GM08714 (cell line): Measurements from ENCODE around the gene CHD9.
"Not testable (repeated sequence)": the region's sequence is repeated elsewhere in the genome, so short reads cannot be mapped to it uniquely, and the experiment has no call there.

Experiments used
- H3K4me3 ChIP-seq: fragments of 200-500 bp; sonication (Bioruptor generic); 2 replicates; pipeline ENCODE4 v1.5.1; 2014; ENCODE audit warnings: mild to moderate bottlenecking, low read length, inconsistent platforms
- ZNF274 ChIP-seq: IDR thresholded peaks from 2 replicates; pipeline ENCODE4 v1.6.1; 2012; ENCODE audit warnings: mild to moderate bottlenecking, low read depth, low read length

CHD9 gene

DNA sequence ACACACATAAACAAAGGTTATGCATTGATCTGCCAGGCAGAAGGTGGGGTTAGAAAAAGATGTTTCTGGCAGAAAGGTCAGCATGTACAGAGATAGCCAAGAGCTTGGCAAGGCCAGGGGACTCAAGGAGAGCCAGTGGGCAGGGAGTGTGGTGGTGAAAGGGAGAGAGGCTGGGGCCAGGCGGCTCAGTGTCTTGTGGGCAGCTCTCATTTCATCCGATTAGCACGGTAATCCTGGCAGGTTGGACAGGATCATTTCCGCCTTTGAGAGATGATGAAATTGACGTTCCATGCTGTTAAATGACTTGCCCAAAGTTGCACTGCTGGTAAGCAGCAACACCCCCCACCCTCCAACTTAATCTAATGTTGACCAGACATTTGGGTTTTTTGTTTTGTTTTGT is 3.6 kb downstream of the CHD9 start:
- no peak for TF ChIP-seq ZNF274
- H3K4me3 ChIP-seq: no peak overlapping the region

DNA sequence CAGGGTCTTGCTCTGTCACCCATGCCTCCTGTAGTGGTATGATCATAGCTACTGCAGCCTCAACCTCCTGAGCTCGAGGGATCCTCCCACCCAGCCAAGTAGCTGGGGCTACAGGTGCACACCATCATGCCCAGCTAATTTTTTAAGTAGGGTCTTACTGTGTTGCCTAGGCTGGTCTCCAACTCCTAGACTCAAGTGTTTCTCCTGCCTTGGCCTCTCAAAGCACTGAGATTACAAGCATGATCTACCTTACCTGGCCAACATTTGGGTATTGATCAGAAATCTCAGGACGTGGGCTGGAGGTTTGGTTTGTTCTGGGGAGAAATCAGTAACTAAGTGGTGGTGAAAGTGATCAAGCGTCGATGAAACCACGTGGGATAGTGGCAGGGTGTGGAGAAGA is 4.1 kb downstream of the CHD9 start:
- TF ChIP-seq ZNF274: no peak
- no peak overlapping the region for H3K4me3 ChIP-seq

DNA sequence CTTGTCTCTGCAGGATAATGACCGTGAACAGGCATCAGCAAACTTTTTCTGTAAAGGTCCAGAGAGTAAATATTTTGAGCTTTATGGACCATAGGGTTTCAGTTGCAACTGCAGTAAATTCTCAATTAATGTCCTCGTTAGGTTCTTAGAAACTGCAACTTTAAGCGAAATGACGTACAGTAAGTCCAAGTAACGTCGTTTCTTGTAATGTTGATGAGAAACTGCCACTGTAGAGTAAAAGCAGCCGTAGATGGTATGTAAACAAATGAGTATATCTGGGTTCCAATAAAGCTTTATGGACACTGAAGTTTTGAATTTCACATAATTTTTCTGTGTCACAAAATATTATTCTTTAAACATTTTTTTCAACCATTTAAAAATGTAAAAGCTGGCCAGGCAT is 4.9 kb downstream of the CHD9 start:
- TF ChIP-seq ZNF274: no peak
- H3K4me3 ChIP-seq: no peak overlapping the region

DNA sequence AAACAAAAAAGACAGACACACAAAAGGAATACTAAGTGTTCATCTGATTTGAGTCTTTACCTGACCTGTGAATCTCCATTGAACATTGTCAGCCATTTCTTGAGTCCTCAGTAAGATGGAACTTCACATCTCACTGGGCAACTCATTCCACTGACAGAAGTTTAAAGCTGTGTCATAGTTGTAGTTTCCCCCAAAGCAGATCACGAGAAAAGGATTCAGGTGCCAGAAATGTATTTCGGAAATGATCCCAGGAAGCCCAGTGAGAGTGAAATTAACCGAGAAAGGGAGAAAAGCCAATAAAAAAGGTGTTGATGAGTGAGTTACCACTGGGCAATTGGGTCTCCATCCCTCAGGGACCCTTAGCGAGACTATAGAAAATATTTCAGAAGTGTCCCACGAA is 6.5 kb downstream of the CHD9 start:
- peak overlapping the region; percentile 53; the same call in 1 of the 2 replicates for H3K4me3 ChIP-seq
- no peak for TF ChIP-seq ZNF274

DNA sequence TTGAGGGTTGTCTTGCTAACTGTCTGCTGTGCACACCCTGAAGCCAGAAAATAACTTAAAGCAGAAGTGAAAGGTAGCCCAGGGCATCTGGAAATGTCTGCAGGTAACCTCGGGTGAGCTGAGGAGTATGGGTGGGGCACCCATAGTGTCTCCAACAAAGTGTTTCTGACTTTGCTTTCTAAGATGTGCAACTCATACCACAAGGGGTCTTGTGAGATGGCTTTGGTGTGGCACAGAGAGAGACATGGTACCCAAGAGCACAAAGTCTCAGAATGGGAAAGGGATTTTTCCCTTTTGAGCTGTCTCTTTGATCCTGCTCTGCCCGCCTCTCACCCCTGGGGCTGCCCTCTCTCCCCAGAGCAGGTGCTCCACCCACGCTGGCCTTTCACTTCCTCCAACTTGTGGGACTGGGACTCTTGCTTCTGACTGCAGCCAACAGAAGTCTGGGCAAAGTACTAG is 6.9 kb downstream of the CHD9 start:
- H3K4me3 ChIP-seq: peak overlapping the region; percentile 53; the same call in 1 of the 2 replicates
- TF ChIP-seq ZNF274: no peak

DNA sequence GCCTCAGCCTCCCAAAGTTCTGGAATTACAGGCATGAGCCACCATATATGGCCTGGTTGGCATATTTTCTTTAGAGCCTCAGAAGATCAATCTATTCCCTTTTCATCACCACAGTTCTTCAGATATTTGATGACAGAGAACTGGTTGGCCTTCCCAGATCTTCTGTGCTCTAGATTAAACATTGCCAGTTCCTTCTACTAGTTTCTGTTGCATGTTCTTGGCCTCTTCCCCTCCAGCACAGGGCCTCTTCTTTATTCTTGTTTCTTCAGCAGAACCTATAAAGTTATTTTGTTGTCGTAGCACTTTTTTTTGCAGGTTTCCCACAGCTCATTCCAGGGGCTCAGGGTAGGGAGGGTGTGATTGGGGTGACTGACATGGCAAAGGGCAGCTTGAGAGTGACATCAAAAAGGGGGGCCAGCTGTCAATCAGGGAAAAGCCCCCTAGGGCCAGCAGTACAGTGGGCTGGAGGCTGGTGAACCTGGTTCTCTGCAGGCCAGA is 9.3 kb downstream of the CHD9 start:
- no peak for TF ChIP-seq ZNF274

DNA sequence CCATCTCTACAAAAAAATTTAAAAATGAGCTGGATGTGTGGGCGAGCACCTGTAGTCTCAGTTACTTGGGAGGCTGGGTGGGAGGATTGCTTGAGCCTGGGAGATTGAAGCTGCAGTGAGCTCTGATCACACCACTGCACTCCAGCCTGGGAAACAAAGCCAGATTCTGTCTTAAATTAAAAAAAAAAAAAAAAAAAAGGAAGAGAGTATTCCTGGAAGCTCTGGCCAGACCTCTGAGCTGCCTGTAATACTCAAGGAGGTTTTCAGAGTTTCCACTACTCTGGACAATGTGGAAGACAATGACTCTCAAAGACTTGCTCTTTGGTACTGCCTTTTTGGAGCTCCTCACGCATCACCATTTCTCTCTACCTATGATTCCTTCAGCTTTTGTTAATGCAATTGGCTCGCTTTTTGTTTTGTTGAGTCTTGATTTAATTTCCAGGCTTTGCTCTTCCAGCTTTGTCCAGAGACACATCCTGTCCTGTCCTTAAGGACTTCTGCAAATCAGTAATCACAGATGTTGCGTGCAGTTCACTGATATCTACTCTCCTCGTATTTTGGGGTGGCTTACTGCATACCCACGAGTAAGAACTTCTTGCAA is 10.8 kb downstream of the CHD9 start:
- TF ChIP-seq ZNF274: no peak
- no peak overlapping the region for H3K4me3 ChIP-seq

More for the DNA sequence above, 9.3 kb downstream of the CHD9 start:
- no peak overlapping the region for H3K4me3 ChIP-seq

DNA sequence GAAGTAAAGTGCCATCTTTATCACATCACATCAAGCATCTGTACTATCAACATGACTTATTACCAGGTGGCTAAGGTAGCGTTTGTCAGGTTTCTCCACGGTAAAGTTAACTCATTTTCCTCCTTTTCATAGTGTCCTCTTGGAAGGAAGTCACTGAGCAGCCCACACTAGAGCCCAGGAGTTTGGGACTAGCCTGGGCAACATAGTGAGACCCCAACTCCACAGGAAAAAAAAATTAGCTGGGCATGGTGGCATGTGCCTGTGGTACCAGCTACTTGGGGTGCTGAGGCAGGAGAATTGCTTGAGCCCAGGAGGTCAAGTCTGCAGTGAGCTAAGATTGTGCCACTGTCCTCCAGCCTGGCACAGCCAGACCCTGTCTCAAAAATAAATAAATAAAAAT is 12.9 kb downstream of the CHD9 start:
- TF ChIP-seq ZNF274: no peak
- H3K4me3 ChIP-seq: no peak overlapping the region

DNA sequence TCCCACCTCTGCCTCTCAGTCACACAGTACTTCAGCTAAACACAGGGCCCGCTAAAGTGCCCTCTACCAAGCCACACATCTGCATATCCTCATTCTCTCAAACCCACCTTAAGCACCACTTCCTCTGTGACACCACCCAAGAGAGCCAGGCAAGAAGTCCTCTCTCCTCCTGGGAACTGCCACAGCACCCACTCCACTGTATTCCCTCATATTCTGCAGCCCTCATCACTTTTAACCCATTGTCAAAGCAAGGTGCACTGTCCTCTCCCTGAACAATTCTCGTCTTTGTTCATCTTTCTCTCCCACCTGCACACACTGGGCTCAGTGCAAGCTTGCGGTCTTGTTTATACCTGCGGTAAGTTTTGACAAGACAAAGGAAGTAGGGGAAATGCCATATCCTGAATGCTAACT is 13.6 kb downstream of the CHD9 start:
- no peak for TF ChIP-seq ZNF274

DNA sequence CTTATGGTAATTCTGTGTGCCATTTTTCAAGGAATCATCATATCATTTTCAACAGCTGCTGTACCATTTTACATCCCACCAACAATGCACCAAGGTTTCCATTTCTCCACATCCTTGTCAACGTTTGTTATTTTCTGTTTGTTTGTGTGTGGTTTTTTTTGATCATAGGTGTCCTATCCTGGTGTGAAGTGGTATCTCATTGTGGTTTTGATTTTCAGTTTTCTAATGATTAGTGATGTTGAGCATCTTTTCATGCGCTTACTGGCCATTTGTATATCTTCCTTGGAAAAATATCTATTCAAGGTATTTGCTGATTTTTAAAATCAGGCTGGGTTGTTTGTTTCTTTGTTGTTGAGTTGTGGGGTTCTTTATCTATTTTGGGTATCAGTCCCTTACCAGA is 15.0 kb downstream of the CHD9 start:
- H3K4me3 ChIP-seq: no peak overlapping the region
- TF ChIP-seq ZNF274: no peak

More for the DNA sequence above, 13.6 kb downstream of the CHD9 start:
- H3K4me3 ChIP-seq: no peak overlapping the region

DNA sequence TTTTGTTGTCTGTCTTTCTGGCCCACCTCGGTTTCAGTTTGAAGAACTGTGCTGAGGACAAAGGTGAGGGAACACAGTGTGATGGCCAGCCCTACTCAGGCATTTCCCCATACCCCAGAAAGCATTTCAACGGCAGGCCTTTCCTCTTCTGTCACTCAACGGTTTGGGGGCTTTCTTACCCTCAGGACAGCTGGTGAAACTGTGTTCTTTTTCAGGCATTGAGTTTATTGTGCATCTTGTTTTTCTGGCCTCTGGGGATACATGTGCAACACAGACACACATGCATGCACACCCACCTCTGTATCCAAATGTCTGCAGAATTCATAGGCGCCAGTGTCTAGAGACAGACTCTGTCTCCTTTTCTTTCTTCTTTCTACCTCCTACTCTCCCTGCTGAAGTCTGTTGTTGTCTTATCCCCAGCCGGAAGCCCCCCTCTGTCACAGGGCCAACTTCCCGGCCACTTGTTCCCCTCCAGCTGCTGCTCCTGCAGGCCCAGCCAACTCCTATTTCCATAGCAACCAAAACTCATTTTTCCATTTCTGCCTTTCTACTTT is 17.0 kb downstream of the CHD9 start:
- H3K4me3 ChIP-seq: peak overlapping the region; percentile 28; the same call in 1 of the 2 replicates
- TF ChIP-seq ZNF274: no peak

DNA sequence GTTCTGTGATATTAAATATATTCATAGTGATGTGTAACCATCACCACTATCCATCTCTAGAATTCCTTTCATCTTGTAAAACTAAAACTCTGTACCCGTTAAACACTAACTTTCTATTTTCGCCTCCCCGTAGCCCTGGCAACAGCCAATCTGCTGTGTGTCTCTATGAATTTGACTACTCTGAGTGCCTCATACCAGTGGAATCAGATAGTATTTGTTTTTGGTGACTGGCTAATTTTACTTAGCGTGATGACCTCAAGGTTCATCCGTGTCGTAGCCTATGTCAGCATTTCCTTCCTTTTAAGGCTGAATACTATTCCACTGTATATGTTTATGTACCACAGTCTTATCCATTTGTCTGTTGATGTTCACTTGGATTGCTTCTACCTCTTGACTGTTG is 18.2 kb downstream of the CHD9 start:
- TF ChIP-seq ZNF274: no peak
- no peak overlapping the region for H3K4me3 ChIP-seq

DNA sequence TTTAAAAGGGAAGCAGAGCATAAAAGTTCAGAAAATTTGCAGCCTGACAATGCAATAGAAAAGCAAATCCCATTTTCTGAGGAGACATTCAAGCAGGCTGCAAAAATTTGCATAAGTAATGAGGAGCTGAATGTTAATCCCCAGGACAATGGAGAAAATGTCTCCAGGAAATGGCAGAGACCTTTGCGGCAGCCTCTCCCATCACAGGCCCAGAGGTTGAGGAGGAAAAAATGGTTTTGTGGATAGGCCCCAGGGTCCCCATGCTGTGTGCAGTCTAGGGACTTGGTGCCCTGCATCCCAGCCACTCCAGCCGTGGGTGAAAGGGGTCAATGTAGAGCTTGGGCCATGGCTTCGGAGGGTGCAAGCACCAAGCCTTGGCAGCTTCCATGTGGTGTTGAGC is 19.5 kb downstream of the CHD9 start:
- not testable (repeated sequence) for H3K4me3 ChIP-seq

DNA sequence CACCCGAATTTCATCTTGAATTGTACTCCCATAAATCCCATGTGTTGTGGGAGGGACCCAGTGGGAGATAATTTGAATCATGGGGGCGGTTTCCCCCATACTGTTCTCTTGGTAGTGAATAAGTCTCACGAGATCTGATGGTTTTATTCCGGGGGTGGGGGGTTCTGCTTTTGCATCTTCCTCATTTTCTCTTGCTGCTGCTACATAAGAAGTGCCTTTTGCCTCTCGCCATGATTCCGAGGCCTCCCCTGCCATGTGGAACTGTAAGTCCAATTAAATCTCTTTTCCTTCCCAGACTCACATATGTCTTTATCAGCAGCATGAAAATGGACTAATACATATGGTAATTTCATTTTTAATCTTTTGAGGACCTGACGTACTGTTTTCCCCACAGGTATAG is 20.7 kb downstream of the CHD9 start:
- H3K4me3 ChIP-seq: not testable (repeated sequence)

DNA sequence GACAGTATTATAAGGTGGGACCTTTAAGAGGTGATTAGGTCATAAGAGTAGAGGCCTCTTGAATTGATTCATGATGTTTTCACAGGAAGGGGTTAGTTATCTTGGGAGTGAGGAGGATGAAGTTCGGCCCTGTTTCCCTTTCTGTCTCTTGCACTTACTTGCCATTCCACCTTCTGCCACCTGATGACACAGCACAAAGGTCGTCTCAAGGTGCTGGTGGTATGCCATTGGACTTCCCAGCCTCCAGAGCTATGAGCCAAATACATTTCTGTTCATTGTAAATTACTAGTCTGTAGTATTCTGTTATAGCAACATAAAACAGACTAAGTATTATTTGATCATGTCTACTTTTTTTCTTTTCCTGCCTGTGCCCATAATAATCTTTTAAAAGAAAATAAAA is 23.5 kb downstream of the CHD9 start:
- no peak for TF ChIP-seq ZNF274
- no peak overlapping the region for H3K4me3 ChIP-seq
